CD1c-positive myeloid dendritic cell (primary cell): ENCODE data around the gene PLD3.
"Not testable (repeated sequence)": the region's sequence is repeated elsewhere in the genome, so short reads cannot be mapped to it uniquely, and the experiment has no call there.

Experiments used
- DNase-seq: peaks from one replicate; pipeline ENCODE4 v3.0.0-alpha.2; 2016; ENCODE audit errors: extremely low spot score

Gene PLD3

DNA sequence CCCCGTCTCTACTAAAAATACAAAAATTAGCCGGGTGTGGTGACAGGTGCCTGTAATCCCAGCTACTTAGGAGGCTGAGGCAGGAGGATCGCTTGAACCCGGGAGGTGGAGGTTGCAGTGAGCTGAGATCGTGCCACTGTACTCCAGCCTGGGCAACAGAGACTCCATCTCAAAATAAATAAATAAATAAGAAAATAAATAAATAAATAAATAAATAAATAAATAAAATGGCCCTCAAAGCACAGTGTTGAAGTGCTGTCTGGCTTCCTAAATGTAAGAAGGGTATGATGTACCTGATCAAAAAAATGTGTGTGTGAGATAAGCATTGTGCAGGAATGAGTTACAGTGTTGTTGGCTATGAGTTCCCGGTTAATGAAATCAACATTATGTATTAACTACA, 15.4 kb upstream of the PLD3 start:
- DNase-seq, result not testable (repeated sequence)

DNA sequence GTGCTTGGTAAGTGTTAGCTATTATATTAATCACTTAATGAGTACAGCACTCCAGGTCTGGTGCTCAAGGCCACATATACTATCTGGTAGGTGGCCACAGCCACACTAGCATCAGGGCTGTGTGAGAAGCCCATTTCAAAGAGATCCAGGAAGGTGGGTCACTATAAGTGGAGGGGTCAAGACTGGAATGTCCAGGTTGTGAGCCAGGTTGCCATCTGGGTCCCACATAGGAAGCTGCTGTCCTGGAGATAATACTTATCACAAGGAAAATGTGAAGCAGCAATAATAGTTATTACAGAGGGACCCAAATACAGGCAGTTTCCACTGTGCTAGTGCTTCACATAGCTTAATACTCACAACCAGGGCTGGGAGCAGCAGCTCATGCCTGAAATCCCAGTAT, 13.4 kb upstream of the PLD3 start:
- DNase-seq, result no peak

GRCh38 chr19:40335855-40336600, 12.5 kb upstream of the PLD3 start:
- no peak for DNase-seq

DNA sequence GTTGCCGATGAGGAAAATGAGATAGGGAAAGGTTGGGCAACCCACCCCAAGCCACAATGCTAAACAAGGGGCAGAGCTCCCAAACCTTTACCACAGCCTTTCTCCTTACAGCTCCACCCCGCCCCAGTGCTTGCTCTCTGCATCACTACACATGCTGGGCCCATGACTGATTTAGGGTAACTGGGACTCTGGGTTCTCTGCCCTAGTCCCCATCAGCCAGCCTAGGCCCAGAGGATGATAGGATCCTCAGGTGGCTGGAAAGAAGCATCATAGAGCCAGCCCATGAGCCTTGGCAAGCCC, 11.9 kb upstream of the PLD3 start:
- DNase-seq, result no peak

DNA sequence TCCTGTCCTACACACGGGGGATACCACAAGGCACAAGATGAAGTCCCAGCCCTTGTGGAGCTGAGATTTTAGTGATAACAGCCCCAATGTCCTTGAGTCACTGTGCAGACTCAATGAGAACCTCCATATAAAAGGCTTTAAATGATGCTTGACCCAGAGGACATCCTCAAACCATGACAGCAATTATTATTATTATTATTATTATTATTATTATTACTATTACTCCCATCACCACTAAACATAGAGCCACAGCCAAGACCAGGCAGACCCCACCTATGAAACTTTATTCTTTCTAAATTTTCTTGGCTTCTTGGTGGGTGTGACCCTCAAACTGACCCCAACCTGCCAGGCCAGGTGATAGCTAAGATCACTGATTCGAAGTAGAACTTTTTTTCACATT, 11.4 kb upstream of the PLD3 start:
- no peak for DNase-seq

GRCh38 chr19:40337594-40337993, 10.9 kb upstream of the PLD3 start:
- DNase-seq, result no peak

GRCh38 chr19:40339018-40339728, 9.3 kb upstream of the PLD3 start:
- no peak for DNase-seq

- no peak for DNase-seq
These were observed 6.7 kb upstream of the PLD3 start for GRCh38 chr19:40341601-40342482.

- no peak for DNase-seq
These were observed 5.7 kb upstream of the PLD3 start for GRCh38 chr19:40342644-40343311.

DNA sequence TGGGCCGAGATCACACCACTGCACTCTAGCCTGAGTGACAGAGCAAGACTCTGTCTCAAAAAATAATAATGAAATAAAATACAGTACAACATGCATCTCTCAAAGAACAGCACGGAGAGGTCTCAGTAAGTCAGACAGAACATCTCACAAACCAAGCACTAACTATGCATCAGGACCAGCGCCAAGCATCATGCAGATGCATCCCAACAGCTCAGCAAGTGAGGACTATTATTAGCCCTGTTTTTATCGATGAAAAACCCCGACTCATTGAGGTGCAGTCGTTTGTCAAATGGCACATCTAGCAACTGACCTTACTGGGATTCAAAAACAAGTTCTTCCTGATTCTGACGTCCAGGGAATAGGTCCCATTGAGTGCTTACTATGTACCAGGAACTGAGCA, 4.1 kb upstream of the PLD3 start:
- no peak for DNase-seq

GRCh38 chr19:40348961-40349507, 539 bp downstream of the PLD3 start:
- DNase-seq, result peak; percentile 34

GRCh38 chr19:40355975-40356680, 7.6 kb downstream of the PLD3 start:
- peak; percentile 38 for DNase-seq

DNA sequence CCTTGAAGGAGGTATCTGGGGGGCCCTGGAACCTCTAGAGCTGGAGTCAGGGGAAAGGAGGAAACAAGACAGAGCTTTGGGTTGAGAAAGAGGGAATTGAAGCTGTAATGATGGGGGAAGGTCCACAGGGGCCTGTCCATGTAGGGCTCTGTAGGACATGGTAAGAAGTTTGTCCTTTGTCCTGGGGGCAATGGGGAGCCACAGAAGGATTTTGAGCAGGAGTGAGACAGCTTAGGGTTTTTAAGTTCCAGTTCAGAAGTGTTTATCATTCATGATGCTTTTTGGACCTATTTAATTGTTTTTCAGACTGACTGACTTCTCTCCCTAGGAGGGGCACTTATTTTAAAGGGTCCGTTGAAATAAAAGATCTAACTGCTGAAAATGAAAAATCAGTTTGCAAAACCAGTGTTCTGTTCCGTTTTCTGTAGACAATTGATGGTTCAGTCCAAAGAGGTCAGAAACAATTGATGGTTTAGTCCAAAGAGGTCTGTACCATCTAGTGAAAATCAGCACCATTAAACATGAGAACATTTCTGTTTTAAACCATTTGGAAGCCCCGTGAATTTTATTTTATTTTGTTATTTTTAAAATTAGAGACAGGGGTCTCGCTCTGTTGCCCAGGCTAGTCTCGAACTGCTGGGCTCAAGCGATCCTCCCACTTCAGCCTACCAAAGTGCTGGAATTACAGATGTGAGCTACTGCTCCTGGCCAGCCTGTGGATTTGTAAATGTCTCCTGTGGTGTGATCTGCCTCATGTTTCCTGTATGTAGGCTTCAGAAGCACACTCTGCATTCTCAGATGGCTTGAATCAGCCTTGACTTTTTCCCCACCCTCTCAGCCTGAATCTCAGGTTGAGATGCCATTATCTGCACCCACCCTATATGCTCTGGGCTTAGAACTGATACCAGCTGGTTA, 8.4 kb downstream of the PLD3 start:
- no peak for DNase-seq

- DNase-seq, result no peak
These were observed 9.1 kb downstream of the PLD3 start for GRCh38 chr19:40357640-40358039.

DNA sequence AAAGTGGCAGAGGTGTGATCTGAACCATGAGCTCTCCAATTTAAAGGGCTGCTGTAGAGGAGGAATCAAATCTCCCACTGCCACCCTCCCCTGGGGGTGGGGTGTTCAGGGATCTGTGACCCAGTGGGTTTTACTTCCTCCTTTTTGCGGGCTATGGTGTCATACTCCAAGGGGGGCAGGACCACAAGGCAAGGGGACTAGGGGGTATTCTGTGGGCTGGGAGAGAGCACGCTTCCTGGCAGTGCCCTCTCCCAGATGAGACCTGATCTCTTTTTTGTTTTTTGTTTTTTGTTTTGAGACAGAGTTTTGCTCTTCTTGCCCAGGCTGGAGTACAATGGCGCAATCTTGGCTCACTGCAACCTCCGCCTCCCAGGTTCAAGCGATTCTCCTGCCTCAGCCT, 10.3 kb downstream of the PLD3 start:
- peak; percentile 87 for DNase-seq

- no peak for DNase-seq
These were observed 11.7 kb downstream of the PLD3 start for GRCh38 chr19:40360020-40360707.

- DNase-seq, result peak; percentile 87
These were observed 12.3 kb downstream of the PLD3 start for GRCh38 chr19:40360708-40361241.

DNA sequence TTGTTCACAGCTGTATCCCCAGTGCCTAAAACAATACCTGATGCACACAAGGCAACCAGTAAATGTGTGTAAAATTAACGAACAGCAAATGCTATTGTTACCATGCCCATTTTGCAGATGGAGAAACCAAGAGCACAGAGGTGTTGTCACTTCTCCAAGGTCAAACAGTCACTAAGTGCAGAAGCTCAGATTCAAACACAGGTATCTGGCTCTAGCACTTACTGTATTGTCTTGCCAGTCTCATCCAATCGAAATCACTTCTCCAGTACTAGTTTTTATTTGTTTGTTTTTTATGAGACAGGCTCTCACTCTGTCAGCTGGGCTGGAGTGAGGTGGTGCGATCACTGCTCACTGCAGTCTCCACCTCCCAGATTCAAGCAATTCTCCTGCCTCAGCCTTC, 13.7 kb downstream of the PLD3 start:
- DNase-seq, result no peak

DNA sequence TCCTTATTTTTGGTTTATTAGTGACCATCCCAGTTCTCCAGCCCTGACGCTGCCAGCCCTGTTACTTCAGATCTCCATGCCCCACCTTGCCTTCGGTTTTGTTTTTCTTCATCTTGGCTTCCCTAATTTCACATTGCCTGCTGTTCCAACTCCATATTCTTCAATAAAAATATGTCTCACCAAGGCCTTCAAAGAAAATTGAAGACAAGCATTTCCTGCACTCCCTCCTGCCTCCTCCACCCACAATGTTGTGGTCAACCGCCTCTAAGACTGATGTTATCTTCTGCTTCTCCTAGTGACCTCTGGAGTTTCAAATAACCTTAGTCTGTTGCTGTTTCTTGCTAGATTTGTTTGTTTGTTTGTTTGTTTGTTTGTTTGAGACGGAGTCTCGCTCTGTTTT, 14.6 kb downstream of the PLD3 start:
- DNase-seq, result peak; percentile 62
